ENCODE data around the gene PPTC7. TPM values are rescaled to one million over a fixed set of nuclear protein-coding genes. Genes with fewer than 3 reads are reported as not detected.
"Not testable (repeated sequence)": the region's sequence is repeated elsewhere in the genome, so short reads cannot be mapped to it uniquely, and the experiment has no call there.

The PPTC7 gene
- total RNA-seq, 1 donor from 2014 or later, result 6.0 TPM

DNA sequence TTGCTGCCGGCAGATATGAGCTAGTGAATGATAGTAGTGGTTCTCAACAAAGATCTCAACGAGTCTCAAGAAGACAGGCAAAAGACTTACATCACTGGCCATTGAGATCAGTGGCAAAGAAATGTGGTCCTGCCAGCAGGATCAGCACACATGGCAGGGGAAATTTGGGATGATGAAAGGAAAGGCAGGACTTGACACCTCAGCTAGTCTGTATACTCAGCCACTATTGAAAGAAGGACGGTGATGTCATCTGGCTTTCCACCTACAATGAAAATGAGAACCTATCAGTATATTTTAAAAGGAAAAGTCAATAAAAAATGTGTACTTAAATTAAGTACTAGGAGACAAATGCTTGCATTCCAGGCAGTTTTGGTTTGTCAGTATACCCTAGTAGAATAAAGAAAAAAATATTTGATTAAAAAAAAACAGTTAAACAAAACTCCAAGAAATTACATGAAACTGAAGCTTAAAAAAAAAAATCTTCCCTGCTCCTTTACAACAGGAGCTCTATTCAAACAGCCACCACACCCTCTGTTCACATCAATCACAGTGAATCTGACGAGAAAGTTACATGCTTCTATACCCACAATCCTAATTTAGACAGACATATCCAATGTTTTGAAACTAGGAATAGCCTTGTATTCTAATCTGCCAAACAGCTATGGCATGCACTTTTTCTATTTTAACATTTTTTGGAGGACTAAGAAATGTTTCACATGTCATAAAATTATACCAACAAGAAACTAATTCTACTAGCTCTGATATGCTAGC lies 46.1 kb downstream of the PPTC7 start:
- no peak for DNase-seq (ENCODE audit: low read depth in 2 of 2)

DNA sequence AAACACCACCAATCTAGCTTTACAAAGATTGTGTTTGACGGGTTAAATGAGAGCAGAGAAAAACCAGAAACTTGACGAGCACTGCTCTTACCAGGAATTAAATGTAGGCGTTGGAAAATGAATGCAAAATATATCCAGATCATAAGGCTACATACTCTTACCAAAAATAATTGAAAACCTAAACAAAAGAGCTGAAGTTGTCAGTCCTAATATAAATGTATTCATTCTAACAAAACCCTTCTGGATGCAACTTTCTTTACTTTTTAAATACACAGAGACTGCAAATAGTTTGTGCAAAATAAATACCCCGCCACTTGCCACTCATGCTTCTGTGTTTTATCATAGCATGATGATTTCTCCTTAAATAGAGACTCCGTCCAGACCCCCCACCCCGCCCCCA lies 48.3 kb downstream of the PPTC7 start:
- no peak for DNase-seq (ENCODE audit: low read depth in 2 of 2)

DNA sequence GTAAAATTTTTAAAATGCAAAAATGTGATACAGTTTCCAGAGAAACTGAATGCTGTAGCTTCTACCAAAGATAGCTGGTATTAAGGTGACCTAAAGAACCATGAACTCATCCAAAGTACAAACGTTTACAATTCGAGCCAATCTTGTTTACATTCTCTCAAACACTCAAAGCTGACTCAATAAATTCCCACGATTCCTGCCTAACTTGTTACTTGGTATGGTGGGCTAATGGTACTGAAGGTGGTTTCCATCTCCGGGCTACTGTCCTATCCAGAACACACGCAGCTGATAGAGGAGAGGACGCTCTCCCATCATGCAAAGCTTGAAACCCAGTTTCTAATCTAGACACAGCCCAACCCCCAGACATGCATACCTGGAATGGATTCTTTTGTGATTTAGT lies 49.5 kb downstream of the PPTC7 start:
- DNase-seq (ENCODE audit: low read depth in 2 of 2), result no peak

DNA sequence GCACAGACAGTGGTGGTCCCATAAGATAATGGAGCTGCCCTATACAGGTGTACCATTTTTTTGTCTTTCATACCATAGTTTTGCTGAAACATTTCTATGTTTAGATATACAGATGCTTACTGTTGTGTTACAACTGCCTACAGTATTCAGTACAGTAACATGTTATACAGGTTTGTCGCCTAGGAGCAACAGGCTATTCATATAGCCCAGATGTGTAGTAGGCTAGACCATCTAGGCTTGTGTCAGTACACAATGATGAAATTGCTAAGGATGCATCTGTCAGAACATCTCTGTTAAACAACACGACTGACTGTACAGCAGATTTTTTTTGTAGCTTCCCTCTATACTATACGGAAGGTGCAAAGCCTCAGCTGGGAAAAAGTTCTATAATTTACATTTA lies 50.5 kb downstream of the PPTC7 start:
- DNase-seq (ENCODE audit: low read depth in 2 of 2), result no peak

DNA sequence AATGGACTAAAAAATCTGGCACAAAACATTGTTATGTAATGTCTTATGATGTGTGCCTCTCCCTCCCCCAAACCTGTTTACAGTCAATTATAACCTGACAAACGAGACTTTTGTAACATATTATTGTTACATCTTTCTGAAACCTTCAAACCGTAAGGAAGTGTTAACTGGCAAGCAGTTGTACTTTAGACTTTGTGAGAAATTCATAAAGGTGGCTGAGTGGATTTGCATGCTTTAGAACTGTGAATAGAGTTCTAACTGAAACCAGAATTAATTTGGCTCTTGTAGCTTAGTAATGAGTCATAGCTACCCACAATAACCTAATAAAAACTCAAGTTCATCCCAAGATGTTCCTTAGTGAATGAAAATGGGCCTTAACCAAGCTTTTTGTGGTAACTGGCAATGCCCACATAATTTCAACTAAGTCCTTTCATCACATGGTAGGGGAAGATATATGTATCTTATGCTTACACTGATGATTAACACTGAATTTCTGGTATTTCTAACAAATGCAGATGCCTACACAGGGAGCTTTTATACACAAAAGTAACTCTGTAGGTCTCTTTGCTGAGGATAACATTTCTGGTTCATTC lies 51.3 kb downstream of the PPTC7 start:
- no peak for DNase-seq (ENCODE audit: low read depth in 2 of 2)

DNA sequence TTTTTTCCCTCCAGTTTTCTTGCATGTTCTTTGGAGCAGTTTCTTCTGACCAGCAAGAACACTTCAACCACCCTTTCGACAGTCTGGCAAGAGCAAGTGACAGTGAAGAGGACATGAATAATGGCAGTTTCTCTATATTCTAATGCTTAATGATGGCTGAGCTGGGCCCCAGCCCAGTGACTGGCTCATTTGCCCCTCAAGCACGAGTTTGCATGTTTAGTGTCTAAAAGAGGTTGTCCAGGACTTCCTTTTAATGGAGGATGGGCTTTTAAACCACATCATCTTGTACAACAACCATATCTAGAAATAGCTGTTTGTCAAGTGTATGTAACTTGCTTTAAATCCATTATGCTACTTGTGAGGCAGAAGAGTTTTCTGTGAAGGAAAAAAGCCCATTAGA lies 52.6 kb downstream of the PPTC7 start:
- DNase-seq (ENCODE audit: low read depth in 2 of 2), result no peak

DNA sequence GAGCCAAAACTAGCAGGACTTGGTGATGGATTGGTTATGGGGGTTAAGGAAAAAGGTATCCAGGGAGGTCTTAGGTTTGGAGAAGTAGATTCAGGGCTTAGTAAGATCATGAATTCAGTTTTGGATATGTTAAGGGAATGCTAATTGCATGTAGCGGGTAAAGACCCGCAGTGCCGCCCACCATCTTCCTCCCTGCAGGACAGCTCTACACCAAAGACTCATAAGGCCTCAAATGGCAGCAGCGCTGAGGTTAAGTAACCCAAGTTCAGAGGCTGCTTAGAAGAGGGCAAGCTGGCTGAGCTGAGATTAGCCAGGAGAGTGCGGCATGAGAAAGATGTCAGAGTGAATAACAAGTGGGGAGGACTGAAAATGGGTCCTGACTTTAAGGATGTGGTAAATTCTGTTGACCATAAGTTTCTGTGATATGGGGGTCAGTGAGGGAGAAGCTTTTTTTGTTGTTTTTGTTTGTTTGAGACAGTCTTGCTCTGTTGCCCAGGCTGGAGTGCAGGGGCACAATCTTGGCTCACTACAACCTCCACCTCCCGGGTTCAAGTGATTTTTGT lies 54.8 kb downstream of the PPTC7 start:
- no peak for DNase-seq (ENCODE audit: low read depth in 2 of 2)

DNA sequence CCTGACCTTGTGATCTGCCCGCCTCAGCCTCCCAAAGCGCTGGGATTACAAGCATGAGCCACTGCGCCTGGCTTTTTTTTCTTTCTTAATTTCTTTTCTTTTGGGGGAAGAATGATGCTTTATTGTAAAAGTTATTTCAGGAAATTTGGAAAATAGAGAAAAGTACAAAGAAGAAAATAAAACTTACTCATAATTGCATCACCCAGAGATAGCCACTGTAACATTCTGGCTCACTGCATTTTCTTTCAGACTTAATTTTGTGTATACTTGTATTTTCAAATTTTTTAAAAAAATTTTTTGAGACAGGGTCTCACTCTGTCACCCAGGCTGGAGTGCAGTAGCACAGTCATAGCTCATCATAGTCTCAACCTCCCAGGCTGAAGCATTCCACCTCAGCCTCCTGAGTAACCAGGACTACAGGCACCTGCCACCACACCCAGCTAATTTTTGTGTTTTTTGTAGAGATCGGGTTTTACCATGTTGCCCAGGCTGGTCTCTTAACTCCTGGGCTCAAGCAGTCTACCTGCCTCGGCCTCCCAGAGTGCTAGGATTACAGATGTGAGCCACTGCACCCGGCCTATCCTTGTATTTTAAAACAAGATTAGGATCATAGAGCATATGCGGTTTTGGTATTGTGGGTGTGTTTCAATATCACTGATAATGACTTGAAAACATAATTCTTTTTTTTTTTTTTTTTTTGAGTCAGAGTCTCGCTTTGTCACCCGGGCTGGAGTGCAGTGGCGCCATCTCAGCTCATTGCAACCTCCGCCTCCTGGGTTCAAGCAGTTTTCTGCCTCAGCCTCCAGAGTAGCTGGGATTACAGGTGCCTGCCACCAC lies 62.0 kb downstream of the PPTC7 start:
- not testable (repeated sequence) for DNase-seq (ENCODE audit: low read depth in 2 of 2)

DNA sequence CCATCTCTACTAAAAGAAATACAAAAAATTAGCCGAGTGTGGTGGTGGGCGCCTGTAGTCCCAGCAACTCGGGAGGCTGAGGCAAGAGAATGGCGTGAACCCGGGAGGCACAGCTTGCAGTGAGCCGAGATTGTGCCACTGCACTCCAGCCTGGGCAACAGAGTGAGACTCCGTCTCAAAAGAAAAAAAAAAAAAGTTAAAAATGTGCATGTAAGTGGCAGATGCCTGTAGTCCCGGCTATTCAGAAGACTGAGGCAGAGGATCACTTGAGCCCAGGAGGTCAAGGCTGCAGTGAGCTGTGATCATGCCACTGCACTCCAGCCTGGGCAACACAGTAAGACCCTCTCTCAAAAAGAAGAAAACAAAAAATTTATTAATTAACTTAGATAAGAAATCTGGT lies 65.1 kb downstream of the PPTC7 start:
- not testable (repeated sequence) for DNase-seq (ENCODE audit: low read depth in 2 of 2)

DNA sequence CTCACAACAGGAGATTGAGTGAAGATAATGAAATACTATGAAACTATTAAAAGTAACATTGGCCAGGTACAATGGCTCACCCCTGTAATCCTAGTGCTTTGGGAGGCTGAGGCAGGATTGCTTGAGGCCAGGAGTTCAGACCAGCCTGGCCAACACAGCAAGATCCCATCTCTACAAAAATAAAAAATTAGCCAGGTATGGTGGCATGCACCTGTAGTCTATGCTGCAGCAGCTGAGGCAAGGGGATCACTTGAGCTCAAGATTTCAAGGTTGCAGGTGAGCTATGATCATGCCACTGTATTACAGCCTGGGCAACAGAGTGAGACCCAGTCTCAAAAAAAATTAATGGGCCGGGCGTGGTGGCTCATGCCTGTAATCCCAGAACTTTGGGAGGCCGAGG lies 66.1 kb downstream of the PPTC7 start:
- DNase-seq (ENCODE audit: low read depth in 2 of 2), result no peak

DNA sequence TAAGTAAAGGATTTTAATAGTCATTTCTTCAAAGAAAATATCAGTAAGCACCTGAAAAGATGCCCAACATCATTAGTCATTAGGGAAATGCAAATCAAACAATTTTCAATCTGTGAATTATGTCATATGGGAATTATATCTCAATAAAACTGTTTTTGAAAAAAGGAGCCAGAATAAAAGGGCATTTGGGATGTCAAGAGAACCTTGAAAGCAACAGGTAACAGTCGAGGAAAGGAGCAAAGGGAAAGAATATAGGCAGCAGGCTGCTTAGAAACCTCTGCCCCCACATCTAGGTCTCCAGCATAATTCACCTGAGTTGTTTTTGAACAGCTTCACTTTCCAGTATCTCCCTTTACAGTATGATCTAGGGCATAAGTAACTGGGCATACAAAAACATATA lies 68.8 kb downstream of the PPTC7 start:
- no peak for DNase-seq (ENCODE audit: low read depth in 2 of 2)

DNA sequence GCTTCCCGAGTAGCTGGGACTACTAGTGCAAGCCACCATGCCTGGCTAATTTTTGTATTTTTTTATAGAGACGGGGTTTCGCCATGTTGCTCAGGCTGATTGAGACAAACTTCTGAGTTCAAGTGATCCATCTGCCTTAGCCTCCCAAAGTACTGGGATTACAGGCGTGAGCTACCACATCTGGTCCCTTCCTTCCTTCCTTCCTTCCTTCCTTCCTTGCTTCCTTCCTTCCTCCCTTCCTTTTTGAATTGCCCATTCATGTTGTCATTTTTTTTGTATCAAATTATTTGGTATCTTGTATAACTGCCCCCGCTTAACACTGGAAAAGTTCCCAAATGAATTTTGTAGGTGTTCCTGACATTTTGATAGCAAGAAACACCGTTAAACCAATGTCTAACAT lies 69.3 kb downstream of the PPTC7 start:
- no peak for DNase-seq (ENCODE audit: low read depth in 2 of 2)

DNA sequence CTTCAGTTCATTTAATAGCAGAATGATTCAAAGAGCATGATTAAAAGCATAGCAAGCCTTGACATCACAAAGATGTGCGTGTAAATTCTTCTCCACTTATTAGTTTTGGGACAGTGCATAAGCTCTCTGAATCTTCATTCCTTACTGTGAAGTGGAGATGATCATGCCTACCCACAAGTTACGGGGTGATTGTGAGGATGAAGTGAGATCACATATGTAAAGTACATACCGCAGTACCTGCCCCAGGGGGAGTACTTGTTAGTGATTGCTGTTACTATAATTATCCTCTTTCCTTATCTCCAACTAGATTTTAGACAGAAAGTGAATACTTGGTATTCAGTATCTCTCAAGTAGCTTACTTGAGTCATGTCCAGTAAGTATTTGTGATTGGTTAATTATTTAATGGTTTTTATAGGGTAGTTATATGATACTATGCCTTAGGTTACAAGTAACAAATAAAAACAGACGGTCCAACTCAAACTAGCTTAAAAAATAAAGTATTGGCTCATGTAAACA lies 75.0 kb downstream of the PPTC7 start:
- DNase-seq (ENCODE audit: low read depth in 2 of 2), result no peak

DNA sequence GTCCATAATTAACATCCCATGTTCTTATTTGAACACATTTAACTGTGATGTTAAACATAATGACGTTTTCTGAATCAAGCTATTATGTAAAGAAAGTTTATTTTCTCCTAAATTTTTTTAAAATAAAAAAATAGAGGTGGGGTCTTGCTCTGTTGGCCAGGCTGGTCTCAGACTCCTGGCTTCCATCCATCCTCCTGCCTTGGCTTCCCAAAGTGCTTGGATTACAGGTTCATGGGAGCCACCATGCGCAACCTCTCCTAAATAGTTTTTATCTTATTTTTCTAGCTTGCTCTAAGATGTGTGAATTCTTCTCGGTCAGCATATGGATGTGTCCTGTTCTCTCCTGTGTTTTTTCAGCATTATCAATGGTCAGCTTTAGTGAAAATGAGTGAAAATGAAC lies 77.8 kb downstream of the PPTC7 start:
- no peak for DNase-seq (ENCODE audit: low read depth in 2 of 2)

DNA sequence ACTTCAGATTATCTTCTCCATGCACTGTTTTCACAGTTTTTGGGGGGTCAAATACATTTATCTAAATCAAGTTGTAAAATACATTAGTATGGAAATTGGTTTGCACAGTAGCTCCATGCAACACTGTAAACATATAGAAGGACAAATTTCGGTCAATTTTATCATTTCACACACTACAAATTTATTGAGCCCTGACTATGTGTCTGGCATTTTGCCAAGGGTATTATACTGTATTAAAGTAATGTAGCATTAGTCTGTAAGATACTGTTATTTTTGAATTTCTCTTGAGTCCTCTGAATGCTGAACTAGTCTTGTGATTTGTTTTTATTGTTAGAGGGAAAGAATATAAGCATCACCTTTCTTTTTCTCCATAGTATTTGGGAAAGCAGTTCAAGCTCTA lies 79.7 kb downstream of the PPTC7 start:
- DNase-seq (ENCODE audit: low read depth in 2 of 2), result no peak

DNA sequence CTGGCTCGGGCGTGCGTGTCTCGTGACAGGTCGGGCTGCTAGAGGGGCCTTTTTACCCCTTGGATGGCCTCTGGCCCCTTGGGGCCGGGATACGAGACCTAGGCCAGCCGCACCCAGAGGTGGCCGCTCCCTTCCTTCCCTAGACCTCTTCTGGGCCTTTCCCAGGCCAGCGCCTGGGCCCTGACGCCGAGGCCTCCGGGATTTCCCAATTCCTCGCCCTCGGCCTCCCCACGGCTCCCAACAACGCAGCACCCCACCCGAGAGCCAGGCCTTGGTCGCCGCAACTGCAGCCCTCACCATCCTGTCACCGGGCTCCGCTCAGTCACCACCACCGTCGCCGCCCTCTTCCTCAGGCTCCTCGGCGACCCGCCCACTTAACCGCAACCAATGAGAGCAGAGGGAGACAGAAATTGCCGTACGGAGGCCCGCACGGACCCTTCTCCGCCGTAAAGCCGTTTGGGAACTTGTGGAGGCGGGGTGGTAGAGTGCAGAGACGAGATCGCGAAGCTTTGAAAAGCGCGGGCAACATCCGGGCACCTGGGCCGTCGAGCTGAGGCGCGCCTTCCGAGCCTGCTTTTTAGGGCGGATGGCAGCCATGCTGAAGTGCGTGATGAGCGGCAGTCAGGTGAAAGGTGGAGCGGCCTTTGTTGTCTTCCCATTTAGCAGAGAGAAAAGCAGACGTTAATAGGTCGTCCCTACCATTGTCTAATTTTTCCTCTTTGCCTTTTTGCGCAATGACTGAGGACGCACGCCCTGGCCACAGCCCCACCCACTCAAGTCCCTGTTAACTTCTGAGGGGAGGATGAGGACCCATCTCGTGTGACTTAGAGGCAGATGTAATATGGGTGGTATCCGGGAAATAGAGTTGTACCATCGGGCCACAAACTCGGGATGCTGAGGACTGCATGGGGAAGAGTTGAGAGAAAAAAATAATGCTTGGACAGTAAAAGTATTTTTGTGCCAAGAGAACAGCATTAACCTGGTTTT lies 81.1 kb downstream of the PPTC7 start, which contains the start of the genes RAD9B and VPS29:
TSS of gene RAD9B (plus strand) at position 580 of the 987 bp plus-strand sequence. CDS start at position 587, 7 bp downstream.
TSS of gene VPS29 (minus strand) at position 360 of the 987 bp plus-strand sequence. CDS start at position 300, 60 bp downstream.
- peak; percentile 97 to 98 for DNase-seq (ENCODE audit: low read depth in 2 of 2)

DNA sequence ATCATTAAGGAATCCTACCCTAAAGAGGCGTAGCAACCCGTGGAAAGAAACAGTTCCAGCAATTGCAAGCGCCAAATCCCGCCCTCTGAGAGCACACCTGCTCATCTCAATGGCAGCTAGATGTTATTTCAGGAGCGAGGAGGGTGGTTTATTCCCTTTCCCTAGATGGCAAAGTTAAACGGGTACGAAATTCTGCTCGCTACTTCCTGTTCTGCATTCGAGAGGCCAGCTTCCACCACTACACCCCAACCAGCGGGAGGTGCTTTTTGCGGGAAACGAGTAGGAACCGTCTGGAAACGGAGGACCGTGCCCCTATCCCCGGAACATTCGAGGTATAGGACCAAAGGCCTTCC lies 81.7 kb downstream of the PPTC7 start:
- peak in 1 of 2 donors; percentile 48 for DNase-seq (ENCODE audit: low read depth in 2 of 2)

DNA sequence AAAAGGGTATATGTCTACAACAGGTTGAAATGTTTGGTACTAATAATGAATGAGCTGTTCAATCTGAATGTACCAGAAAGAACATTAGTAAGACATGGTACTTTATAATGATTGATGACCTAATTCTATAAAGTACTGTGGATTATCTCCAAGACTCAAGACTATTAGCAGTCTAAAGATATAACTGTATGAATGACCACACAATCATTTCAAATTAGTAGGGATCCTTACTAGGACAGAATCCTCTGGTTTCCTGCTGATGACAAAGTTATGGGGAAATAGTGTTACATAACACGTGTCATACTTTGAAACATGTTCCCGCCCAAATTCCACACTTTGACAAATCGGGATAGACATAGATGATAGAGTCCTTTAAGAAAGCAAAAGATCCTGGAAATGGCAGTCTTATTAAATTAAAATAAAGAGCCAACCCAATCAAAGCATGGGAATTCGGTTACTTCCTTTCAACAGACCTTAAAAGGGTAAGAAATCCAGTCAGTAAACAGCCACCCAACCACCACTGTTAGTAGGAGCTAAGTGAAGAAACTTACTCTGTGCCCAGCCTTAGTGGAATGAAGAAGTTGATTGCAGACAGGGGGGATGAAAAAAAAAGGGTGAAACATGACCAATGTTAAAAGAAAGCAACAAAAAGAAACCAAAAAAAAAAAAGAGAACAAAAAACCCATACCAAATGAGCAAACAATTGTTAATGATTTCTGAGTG lies 84.0 kb downstream of the PPTC7 start:
- no peak for DNase-seq (ENCODE audit: low read depth in 2 of 2)

Data from dermis microvascular lymphatic vessel endothelial cell (primary cell).